ENCODE measurements around the gene TENM3.

TENM3 gene

GRCh38 chr4:182465979-182466378 is 222.8 kb downstream of the TENM3 start:
- DNase-seq, result no peak
- in situ Hi-C loops (cut with MboI; ENCODE audit: low pct_unique_long_range_greater_than_20kb, low sequenced_read_pairs), result no loop called here

DNA sequence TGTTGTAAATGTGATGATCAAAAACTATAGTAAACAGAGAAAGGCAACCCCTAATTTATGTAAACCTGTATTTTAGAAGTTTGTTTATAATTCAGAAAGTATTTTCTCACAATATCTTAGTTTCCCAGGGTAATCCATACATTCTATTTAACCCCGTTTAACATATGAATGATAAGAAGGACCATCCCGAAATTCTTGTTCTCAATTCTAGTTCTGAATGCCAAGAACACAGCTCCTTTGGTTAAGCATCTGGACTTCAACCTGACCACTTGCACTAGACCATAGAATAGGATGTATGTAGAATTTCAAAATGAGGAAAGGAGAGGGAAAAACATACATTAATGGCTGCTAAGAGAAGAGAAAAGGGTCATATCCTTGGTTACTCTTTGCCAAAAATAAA is 227.0 kb downstream of the TENM3 start:
- in situ Hi-C loops (cut with MboI; ENCODE audit: low pct_unique_long_range_greater_than_20kb, low sequenced_read_pairs), result no loop called here
- DNase-seq, result no peak

DNA sequence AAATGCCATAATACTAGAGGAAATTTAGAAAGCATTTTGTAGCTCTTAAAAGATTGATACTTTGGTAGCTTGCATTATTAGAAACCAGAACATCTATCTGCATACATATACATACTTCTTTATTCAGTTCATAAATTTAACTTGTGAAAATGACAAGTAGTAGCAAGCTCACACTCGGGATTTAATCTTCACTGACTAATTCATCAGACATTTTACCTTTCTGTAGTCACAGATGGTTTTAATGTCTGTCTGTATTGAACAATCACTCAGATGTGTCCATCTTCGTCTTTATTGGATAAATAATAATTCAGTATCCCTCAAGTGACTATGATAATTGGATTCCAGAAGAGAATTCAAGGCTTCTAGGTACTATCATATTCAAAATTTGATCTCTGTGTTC is 232.3 kb downstream of the TENM3 start:
- in situ Hi-C loops (cut with MboI; ENCODE audit: low pct_unique_long_range_greater_than_20kb, low sequenced_read_pairs), result no loop called here
- no peak for DNase-seq

DNA sequence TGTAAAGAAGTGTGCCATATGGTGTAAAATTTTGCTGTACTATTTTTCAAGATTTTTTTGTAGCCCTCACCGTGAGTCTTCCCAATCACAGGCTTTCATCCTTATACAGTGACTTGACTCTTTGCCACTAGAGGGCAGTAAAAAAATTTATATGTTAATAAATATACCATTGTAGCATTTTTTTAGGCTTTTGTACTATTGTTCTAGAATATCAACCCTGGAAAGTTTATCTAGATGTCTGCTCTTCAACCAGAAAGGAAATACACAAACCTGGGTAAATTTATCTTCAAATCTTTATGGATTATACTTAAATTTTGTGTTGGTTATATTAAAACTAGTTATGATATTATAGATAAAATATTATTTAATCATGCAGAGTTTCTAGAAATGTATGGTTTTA is 235.3 kb downstream of the TENM3 start:
- in situ Hi-C loops (cut with MboI; ENCODE audit: low pct_unique_long_range_greater_than_20kb, low sequenced_read_pairs), result no loop called here
- DNase-seq, result peak; percentile 22

DNA sequence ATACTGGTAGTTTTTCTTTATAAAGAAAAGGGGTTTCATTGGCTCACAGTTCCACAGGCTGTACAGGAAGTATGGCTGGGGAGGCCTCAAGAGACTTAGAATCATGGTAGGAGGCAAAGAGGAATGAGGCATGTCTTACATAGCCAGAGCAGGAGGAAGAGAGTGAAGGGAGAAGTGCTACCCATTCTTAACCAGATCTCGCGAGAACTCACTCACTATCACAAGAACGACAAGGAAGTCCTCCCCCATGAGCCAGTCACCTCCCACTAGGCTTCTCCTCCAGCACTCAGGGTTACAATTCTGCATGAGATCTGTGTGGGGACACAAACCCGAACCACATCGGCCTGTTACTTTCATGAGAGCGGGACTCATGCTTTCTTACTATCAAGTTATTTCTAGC is 240.5 kb downstream of the TENM3 start:
- in situ Hi-C loops (cut with MboI; ENCODE audit: low pct_unique_long_range_greater_than_20kb, low sequenced_read_pairs), result no loop called here
- DNase-seq, result no peak

GRCh38 chr4:182486881-182487280 is 243.7 kb downstream of the TENM3 start:
- DNase-seq, result no peak
- in situ Hi-C loops (cut with MboI; ENCODE audit: low pct_unique_long_range_greater_than_20kb, low sequenced_read_pairs), result no loop called here

DNA sequence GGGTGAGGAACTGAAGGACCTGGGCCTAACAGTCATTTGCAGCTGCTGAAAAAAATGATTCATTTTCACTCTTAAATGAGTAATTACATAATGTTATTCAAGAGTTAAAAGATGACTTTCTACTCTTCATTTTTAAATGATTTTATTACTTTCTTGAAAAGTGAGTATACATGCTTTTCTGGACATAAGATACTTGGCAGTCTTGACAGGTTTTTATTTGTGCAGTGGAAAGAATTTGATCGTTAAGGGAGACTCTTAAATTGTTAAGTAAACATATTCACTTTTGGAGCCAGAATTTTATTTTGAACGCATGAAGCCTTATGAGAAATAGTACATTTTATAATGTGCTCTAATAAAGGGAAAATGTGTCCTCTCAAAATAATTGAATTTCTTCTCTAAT is 245.7 kb downstream of the TENM3 start:
- no peak for DNase-seq
- in situ Hi-C loops (cut with MboI; ENCODE audit: low pct_unique_long_range_greater_than_20kb, low sequenced_read_pairs), result no loop called here

DNA sequence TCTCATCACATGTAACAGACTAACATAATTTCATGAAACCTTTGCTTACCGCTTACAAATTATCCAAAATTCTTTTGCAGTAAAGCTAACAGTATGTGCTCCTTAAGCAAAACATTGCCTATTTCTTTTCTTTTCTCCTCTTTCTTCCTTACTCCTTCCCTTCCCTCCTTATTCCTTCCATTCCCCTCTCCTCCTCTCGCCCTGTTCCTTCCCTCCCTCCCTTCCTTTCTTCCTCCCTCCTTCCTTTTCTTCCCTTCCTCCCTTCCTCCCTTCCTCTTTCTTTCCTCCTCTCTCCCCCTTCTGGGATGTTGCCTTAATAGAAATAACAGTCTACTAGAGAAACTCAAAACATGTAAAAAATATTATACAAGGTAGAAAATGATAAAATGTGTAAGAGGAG is 246.4 kb downstream of the TENM3 start:
- in situ Hi-C loops (cut with MboI; ENCODE audit: low pct_unique_long_range_greater_than_20kb, low sequenced_read_pairs), result no loop called here
- no peak for DNase-seq

- in situ Hi-C loops (cut with MboI; ENCODE audit: low pct_unique_long_range_greater_than_20kb, low sequenced_read_pairs), result no loop called here
- DNase-seq, result no peak
Observed at GRCh38 chr4:182491719-182492118, 248.5 kb downstream of the TENM3 start.

- in situ Hi-C loops (cut with MboI; ENCODE audit: low pct_unique_long_range_greater_than_20kb, low sequenced_read_pairs), result no loop called here
- no peak for DNase-seq
Observed at GRCh38 chr4:182492423-182492822, 249.2 kb downstream of the TENM3 start.

DNA sequence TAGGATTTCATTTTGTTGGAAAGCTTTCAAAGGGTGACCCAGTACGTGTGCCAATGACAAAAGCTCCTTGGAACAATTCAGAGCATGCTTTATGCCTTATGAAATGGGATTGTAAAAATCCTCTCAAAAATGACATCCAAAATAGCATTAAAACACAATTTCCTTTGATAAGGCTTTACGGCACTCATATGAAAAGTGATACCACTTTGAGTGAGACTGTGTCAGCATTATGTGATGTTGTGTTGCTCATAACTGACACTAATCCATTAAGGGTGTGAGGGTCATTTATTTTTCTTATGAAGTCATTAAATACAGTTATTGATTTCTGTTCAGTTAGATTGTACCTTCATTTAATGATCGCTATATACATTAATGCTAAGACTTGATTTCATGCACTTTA is 250.2 kb downstream of the TENM3 start:
- DNase-seq, result no peak
- in situ Hi-C loops (cut with MboI; ENCODE audit: low pct_unique_long_range_greater_than_20kb, low sequenced_read_pairs), result no loop called here

- no peak for DNase-seq
- in situ Hi-C loops (cut with MboI; ENCODE audit: low pct_unique_long_range_greater_than_20kb, low sequenced_read_pairs), result no loop called here
Observed at GRCh38 chr4:182494103-182494502, 250.9 kb downstream of the TENM3 start.

GRCh38 chr4:182495031-182495430 is 251.8 kb downstream of the TENM3 start:
- in situ Hi-C loops (cut with MboI; ENCODE audit: low pct_unique_long_range_greater_than_20kb, low sequenced_read_pairs), result no loop called here
- DNase-seq, result no peak

DNA sequence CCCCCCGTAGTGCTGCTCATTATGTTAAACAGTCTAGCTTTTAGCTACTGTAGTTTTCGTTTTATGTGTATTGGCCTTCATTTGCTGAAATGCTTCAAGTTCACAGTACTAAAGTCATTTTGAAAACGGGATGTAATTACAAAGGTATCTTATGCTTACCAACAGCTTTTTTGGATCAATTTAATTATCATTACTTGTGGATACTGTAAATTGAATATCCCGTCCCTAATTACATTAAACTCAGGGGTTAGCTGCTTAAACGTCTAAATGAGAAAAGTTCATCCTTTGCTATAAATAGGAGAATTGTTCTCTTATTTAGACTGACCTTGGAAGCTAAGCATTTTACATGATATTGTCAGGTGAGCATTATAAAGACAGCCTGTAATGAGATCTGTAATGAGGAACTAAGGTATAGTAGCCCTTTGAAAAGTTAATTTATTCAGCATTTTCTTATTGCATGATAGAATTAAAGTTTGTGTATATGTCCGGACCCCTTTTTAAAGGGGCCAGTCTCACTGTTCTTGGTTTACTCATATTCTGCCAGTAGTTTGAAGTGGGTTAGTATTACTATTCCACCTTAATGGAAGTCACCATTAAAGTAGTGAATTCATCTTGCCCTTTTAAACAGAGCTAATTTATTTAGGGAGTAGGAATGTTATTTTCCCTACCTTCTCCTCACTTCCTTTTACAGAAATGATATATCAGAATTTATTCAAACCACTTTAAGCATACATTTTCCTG is 252.6 kb downstream of the TENM3 start:
- DNase-seq, result no peak
- in situ Hi-C loops (cut with MboI; ENCODE audit: low pct_unique_long_range_greater_than_20kb, low sequenced_read_pairs), result no loop called here

DNA sequence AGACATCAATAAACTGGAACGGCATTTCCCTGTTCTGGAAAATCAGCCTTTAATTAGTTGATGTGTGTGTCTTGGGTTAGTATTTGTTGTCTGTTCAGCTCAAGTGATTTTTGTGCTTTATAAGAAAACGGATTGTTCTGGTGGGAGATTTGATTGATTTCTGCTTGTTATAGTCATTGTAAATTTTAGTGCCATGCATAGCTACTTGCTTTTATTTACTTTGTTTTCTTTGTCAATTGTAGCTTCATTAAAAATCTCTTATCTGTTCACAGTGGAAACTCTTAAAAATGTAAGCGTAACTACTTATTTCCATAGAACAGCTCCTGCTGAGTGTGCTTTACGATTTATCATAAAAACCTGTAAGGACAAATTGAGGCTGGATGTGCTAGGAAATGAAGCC is 253.2 kb downstream of the TENM3 start:
- DNase-seq, result no peak
- in situ Hi-C loops (cut with MboI; ENCODE audit: low pct_unique_long_range_greater_than_20kb, low sequenced_read_pairs), result no loop called here

DNA sequence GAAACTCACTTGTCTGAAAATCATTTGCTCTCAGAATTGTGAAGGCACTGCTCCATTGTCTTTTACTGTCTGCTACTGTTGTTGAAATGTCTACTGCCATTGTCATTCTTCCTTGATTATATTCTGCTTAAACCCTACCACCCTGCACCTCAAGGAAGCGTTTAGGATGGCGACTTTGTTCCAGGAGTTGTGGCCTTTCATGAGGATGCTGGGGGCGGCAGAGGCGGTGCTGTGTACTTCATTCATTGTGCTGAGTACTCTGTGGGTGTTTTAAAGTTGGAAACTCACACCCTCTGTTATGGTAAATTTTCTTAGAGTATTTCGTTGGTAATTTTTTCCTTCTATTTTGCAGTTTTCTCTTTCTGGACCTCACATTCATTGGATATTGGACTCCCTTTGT is 258.9 kb downstream of the TENM3 start:
- in situ Hi-C loops (cut with MboI; ENCODE audit: low pct_unique_long_range_greater_than_20kb, low sequenced_read_pairs), result no loop called here
- DNase-seq, result no peak

- in situ Hi-C loops (cut with MboI; ENCODE audit: low pct_unique_long_range_greater_than_20kb, low sequenced_read_pairs), result no loop called here
- DNase-seq, result no peak
Observed at GRCh38 chr4:182504463-182504862, 261.3 kb downstream of the TENM3 start.

- in situ Hi-C loops (cut with MboI; ENCODE audit: low pct_unique_long_range_greater_than_20kb, low sequenced_read_pairs), result no loop called here
- DNase-seq, result no peak
Observed at GRCh38 chr4:182507805-182508204, 264.6 kb downstream of the TENM3 start.

DNA sequence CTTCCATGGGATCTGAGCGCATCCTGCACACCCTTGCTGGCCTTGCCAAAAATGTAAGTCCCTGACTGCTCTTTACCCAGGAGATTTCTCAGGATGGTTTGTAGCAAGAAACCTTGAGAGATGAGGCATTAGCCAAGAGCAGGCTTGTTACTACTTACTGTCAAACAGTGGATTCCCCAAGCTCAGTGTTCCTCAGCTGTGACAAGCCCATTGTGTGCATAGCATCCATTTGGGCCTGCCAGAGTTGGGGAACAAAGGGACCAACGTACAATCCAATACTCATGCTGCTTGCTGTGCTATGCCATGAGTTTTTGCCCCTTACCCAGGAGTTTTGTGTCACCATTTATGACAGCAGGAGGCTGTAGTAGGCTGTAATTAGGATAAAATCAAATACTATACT is 267.6 kb downstream of the TENM3 start:
- no peak for DNase-seq
- in situ Hi-C loops (cut with MboI; ENCODE audit: low pct_unique_long_range_greater_than_20kb, low sequenced_read_pairs), result no loop called here

GRCh38 chr4:182513587-182514291 is 270.5 kb downstream of the TENM3 start:
- in situ Hi-C loops (cut with MboI; ENCODE audit: low pct_unique_long_range_greater_than_20kb, low sequenced_read_pairs), result no loop called here
- DNase-seq, result no peak

DNA sequence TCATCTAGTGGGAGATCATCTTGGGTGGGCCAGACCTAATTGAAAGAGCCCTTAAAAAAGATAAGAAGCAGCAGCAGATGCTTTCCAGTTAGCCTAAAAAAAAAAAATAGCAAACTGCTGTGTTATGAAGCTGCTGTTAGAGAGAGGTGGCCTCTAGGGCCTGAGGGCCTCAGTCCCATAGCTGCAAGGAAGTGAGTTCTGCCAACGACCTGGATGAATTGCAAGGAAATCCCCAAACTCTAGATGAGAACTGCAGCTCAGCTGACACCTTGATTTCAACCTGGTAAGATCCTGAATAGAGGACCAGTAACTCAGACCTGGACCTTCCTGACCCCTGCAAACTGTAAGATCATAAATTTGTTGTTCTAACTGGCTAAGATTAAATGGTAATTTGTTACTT is 275.2 kb downstream of the TENM3 start:
- DNase-seq, result no peak
- in situ Hi-C loops (cut with MboI; ENCODE audit: low pct_unique_long_range_greater_than_20kb, low sequenced_read_pairs), result no loop called here

Measured in KBM-7 (cell line).